ENCODE results near the gene MAPKAP1. TPM values are rescaled to one million over a fixed set of nuclear protein-coding genes. Genes with fewer than 3 reads are reported as not detected.

The MAPKAP1 gene
- total RNA-seq, 2 experiments from 2014 or later, result 47.2 to 48.0 TPM

GRCh38 chr9:125642311-125642710 lies 64.7 kb downstream of the MAPKAP1 start:
- Mint-ChIP-seq H3K9me3 (no peaks in the 10 kb centered on the region), H3K27ac (no peak overlapping the region), H3K36me3 (ENCODE audit: low read depth) (peaks cover 2% of the 10 kb centered on the region), H3K4me1 (peaks cover 21% of the 10 kb centered on the region), H3K4me3 (no peak overlapping the region), H3K27me3 (no peaks in the 10 kb centered on the region)
- ChIA-PET POLR2A (no interaction called here), CTCF (no interaction called here)
- DNase-seq, result no peak

- Mint-ChIP-seq H3K27ac (no peak overlapping the region), H3K4me3 (no peak overlapping the region), H3K27me3 (no peaks in the 10 kb centered on the region), H3K9me3 (no peaks in the 10 kb centered on the region), H3K36me3 (ENCODE audit: low read depth) (peaks cover 2% of the 10 kb centered on the region), H3K4me1 (peaks cover 28% of the 10 kb centered on the region)
- ChIA-PET CTCF (interaction anchor here (1.2 kb wide), 1 partner anchor 231 kb away, joined by 4 read pairs; no protein-coding TSS in a partner anchor), POLR2A (no interaction called here)
- no peak for DNase-seq
Observed at GRCh38 chr9:125639057-125639456, 68.0 kb downstream of the MAPKAP1 start.

GRCh38 chr9:125638239-125639045 lies 68.6 kb downstream of the MAPKAP1 start:
- Mint-ChIP-seq H3K36me3 (ENCODE audit: low read depth) (peaks cover 2% of the 10 kb centered on the region), H3K27me3 (no peaks in the 10 kb centered on the region), H3K9me3 (no peaks in the 10 kb centered on the region), H3K4me3 (no peak overlapping the region), H3K4me1 (peaks cover 32% of the 10 kb centered on the region), H3K27ac (no peak overlapping the region)
- POLR2A ChIA-PET, result no interaction called here
- CTCF ChIA-PET, result interaction anchor here (1.2 kb wide), 1 partner anchor 231 kb away, joined by 4 read pairs; no protein-coding TSS in a partner anchor
- no peak for DNase-seq

- H3K36me3 Mint-ChIP-seq (ENCODE audit: low read depth), result peaks cover 2% of the 10 kb centered on the region
- H3K4me3 Mint-ChIP-seq, result no peak overlapping the region
- ChIA-PET POLR2A (no interaction called here), CTCF (no interaction called here)
- peaks cover 37% of the 10 kb centered on the region for H3K4me1 Mint-ChIP-seq
- no peaks in the 10 kb centered on the region for H3K9me3 Mint-ChIP-seq
- no peaks in the 10 kb centered on the region for H3K27me3 Mint-ChIP-seq
- no peak overlapping the region for H3K27ac Mint-ChIP-seq
- DNase-seq, result no peak
Observed at GRCh38 chr9:125637241-125637640, 69.8 kb downstream of the MAPKAP1 start.

GRCh38 chr9:125635888-125636287 lies 71.1 kb downstream of the MAPKAP1 start:
- Mint-ChIP-seq H3K27ac (no peak overlapping the region), H3K9me3 (no peaks in the 10 kb centered on the region), H3K4me3 (no peak overlapping the region), H3K4me1 (peaks cover 50% of the 10 kb centered on the region), H3K36me3 (ENCODE audit: low read depth) (peaks cover 2% of the 10 kb centered on the region), H3K27me3 (no peaks in the 10 kb centered on the region)
- DNase-seq, result no peak
- ChIA-PET POLR2A (no interaction called here), CTCF (interaction anchor here (1.9 kb wide), 1 partner anchor 228 kb away, joined by 8 read pairs; no protein-coding TSS in a partner anchor)

- no peak for DNase-seq
- peaks cover 2% of the 10 kb centered on the region for H3K36me3 Mint-ChIP-seq (ENCODE audit: low read depth)
- no peak overlapping the region for H3K4me3 Mint-ChIP-seq
- no peak overlapping the region for H3K27ac Mint-ChIP-seq
- peaks cover 52% of the 10 kb centered on the region for H3K4me1 Mint-ChIP-seq
- no peaks in the 10 kb centered on the region for H3K27me3 Mint-ChIP-seq
- H3K9me3 Mint-ChIP-seq, result no peaks in the 10 kb centered on the region
- POLR2A ChIA-PET, result interaction anchor here (0.8 kb wide), 1 partner anchor 16 kb away, joined by 3 read pairs; no protein-coding TSS in a partner anchor
- CTCF ChIA-PET, result interaction anchor here (1.9 kb wide), 1 partner anchor 227 kb away, joined by 8 read pairs; no protein-coding TSS in a partner anchor
Observed at GRCh38 chr9:125634040-125634717, 72.8 kb downstream of the MAPKAP1 start.

- H3K27ac Mint-ChIP-seq, result no peak overlapping the region
- ChIA-PET POLR2A (interaction anchor here (0.8 to 1.0 kb wide), 2 partner anchors 17 to 19 kb away, joined by 3 read pairs; no protein-coding TSS in a partner anchor), CTCF (interaction anchor here (0.7 kb wide), 1 partner anchor 11 kb away, joined by 3 read pairs; no protein-coding TSS in a partner anchor)
- no peaks in the 10 kb centered on the region for H3K9me3 Mint-ChIP-seq
- H3K4me3 Mint-ChIP-seq, result no peak overlapping the region
- peaks cover 2% of the 10 kb centered on the region for H3K36me3 Mint-ChIP-seq (ENCODE audit: low read depth)
- H3K27me3 Mint-ChIP-seq, result no peaks in the 10 kb centered on the region
- DNase-seq, result no peak
- H3K4me1 Mint-ChIP-seq, result peaks cover 52% of the 10 kb centered on the region
Observed at GRCh38 chr9:125633116-125633745, 73.8 kb downstream of the MAPKAP1 start.

GRCh38 chr9:125632321-125633115 lies 74.5 kb downstream of the MAPKAP1 start:
- DNase-seq, result no peak
- H3K27me3 Mint-ChIP-seq, result no peaks in the 10 kb centered on the region
- POLR2A ChIA-PET, result interaction anchor here (1.0 kb wide), 1 partner anchor 20 kb away, joined by 3 read pairs; no protein-coding TSS in a partner anchor
- no peak overlapping the region for H3K4me3 Mint-ChIP-seq
- peaks cover under 1% of the 10 kb centered on the region for H3K36me3 Mint-ChIP-seq (ENCODE audit: low read depth)
- H3K9me3 Mint-ChIP-seq, result no peaks in the 10 kb centered on the region
- CTCF ChIA-PET, result interaction anchor here (0.7 to 1.1 kb wide), 3 partner anchors 12 to 225 kb away, joined by 3 to 4 read pairs (median 4); no protein-coding TSS in a partner anchor
- peaks cover 52% of the 10 kb centered on the region for H3K4me1 Mint-ChIP-seq
- H3K27ac Mint-ChIP-seq, result no peak overlapping the region

GRCh38 chr9:125631391-125632085 lies 75.5 kb downstream of the MAPKAP1 start:
- peak; percentile 29 for DNase-seq
- ChIA-PET CTCF (interaction anchor here (0.6 to 1.1 kb wide), 4 partner anchors 73 to 859 kb away, joined by 3 to 7 read pairs (median 5); no protein-coding TSS in a partner anchor), POLR2A (no interaction called here)
- no peaks in the 10 kb centered on the region for H3K27me3 Mint-ChIP-seq
- H3K36me3 Mint-ChIP-seq (ENCODE audit: low read depth), result no peaks in the 10 kb centered on the region
- peaks cover 50% of the 10 kb centered on the region for H3K4me1 Mint-ChIP-seq
- no peak overlapping the region for H3K27ac Mint-ChIP-seq
- H3K9me3 Mint-ChIP-seq, result no peaks in the 10 kb centered on the region
- H3K4me3 Mint-ChIP-seq, result no peak overlapping the region

GRCh38 chr9:125630436-125630835 lies 76.6 kb downstream of the MAPKAP1 start:
- no peak for DNase-seq
- H3K9me3 Mint-ChIP-seq, result no peaks in the 10 kb centered on the region
- H3K4me3 Mint-ChIP-seq, result no peak overlapping the region
- no peaks in the 10 kb centered on the region for H3K36me3 Mint-ChIP-seq (ENCODE audit: low read depth)
- ChIA-PET CTCF (interaction anchor here (1.1 kb wide), 2 partner anchors 72 to 223 kb away, joined by 6 to 7 read pairs; no protein-coding TSS in a partner anchor), POLR2A (no interaction called here)
- H3K27me3 Mint-ChIP-seq, result no peaks in the 10 kb centered on the region
- peaks cover 42% of the 10 kb centered on the region for H3K4me1 Mint-ChIP-seq
- H3K27ac Mint-ChIP-seq, result no peak overlapping the region

GRCh38 chr9:125629446-125629845 lies 77.6 kb downstream of the MAPKAP1 start:
- CTCF ChIA-PET, result no interaction called here
- H3K27ac Mint-ChIP-seq, result no peak overlapping the region
- H3K4me1 Mint-ChIP-seq, result peaks cover 32% of the 10 kb centered on the region

GRCh38 chr9:125626187-125626586 lies 80.8 kb downstream of the MAPKAP1 start:
- Mint-ChIP-seq H3K9me3 (no peaks in the 10 kb centered on the region), H3K27ac (no peak overlapping the region), H3K4me3 (no peak overlapping the region), H3K27me3 (no peaks in the 10 kb centered on the region), H3K4me1 (peaks cover 4% of the 10 kb centered on the region), H3K36me3 (ENCODE audit: low read depth) (no peaks in the 10 kb centered on the region)
- CTCF ChIA-PET, result interaction anchor here (1.3 kb wide), 1 partner anchor 67 kb away, joined by 3 read pairs; no protein-coding TSS in a partner anchor
- POLR2A ChIA-PET, result no interaction called here
- DNase-seq, result no peak

More at GRCh38 chr9:125629446-125629845, 77.6 kb downstream of the MAPKAP1 start:
- no peak for DNase-seq
- Mint-ChIP-seq H3K27me3 (no peaks in the 10 kb centered on the region), H3K4me3 (no peak overlapping the region), H3K9me3 (no peaks in the 10 kb centered on the region), H3K36me3 (ENCODE audit: low read depth) (no peaks in the 10 kb centered on the region)
- POLR2A ChIA-PET, result no interaction called here

Data from activated CD4-positive, alpha-beta memory T cell treated with anti-CD3 and anti-CD28 coated beads, Interleukin-2, amount 10 ng/mL, durations not matched to agents 7 days and 5 days (primary cell).